HG03139 (cell line): ENCODE data around the gene MRPS33.
"Not testable (repeated sequence)": the region's sequence is repeated elsewhere in the genome, so short reads cannot be mapped to it uniquely, and the experiment has no call there.

ENCODE experiments used
- ATAC-seq: cut with Tn5 transposase; IDR thresholded peaks from one replicate; pipeline ENCODE4 v1.9.1; 2021; ENCODE audit not compliant: unreplicated experiment

The MRPS33 gene

DNA sequence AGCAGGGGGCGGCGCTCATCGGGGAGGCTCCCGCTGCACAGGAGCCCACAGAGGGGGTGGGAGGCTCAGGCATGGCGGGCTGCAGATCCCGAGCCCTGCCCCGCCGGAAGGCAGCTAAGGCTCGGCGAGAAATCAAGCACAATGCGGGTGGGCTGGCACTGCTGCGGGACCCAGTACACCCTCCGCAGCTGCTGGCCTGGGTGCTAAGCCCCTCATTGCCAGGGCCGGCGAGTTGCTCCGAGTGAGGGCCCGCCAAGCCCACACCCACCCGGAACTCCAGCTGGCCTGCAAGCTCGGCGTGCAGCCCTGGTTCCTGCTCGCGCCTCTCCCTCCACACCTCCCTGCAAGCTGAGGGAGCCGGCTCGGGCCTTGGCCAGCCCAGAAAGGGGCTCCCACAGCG, 57.8 kb downstream of the MRPS33 start:
- not testable (repeated sequence) for ATAC-seq
